Trophoblast cell (in vitro differentiated cells and primary cell): Measurements from ENCODE around the gene MYBPH.

Experiments
- DNase-seq, 2 donors: peaks; one replicate each; pipeline ENCODE4 v3.0.0-alpha.2; 2016
- H2AFZ ChIP-seq: 2 replicates; pipeline ENCODE4 v1.6.1; 2013; ENCODE audit warnings: low read length, moderate library complexity, mild to moderate bottlenecking; ENCODE audit not compliant: insufficient read depth, poor library complexity
- H2AK5ac ChIP-seq: 2 replicates; pipeline ENCODE4 v1.6.1; 2013; ENCODE audit warnings: mild to moderate bottlenecking, low read length
- H2BK120ac ChIP-seq: 2 replicates; pipeline ENCODE4 v1.6.1; 2013; ENCODE audit warnings: low read length, mild to moderate bottlenecking, moderate library complexity; ENCODE audit not compliant: insufficient read depth, poor library complexity
- H2BK12ac ChIP-seq: 2 replicates; pipeline ENCODE4 v1.6.1; 2013; ENCODE audit warnings: mild to moderate bottlenecking, low read length, moderate library complexity
- H2BK5ac ChIP-seq: 2 replicates; pipeline ENCODE4 v1.6.1; 2013; ENCODE audit warnings: low read length, low read depth, moderate library complexity, mild to moderate bottlenecking; ENCODE audit not compliant: poor library complexity
- H3K14ac ChIP-seq: 2 replicates; pipeline ENCODE4 v1.6.1; 2013; ENCODE audit warnings: mild to moderate bottlenecking, low read length
- H3K18ac ChIP-seq: 2 replicates; pipeline ENCODE4 v1.6.1; 2013; ENCODE audit warnings: mild to moderate bottlenecking, low read length
- H3K23ac ChIP-seq: 2 replicates; pipeline ENCODE4 v1.6.1; 2013; ENCODE audit warnings: low read length
- H3K27ac ChIP-seq: 2 replicates; pipeline ENCODE4 v1.5.1; 2013; ENCODE audit warnings: low read depth, mild to moderate bottlenecking, inconsistent platforms, low read length, moderate library complexity
- H3K27me3 ChIP-seq: 2 replicates; pipeline ENCODE4 v1.6.1; 2013; ENCODE audit warnings: inconsistent platforms, mild to moderate bottlenecking, low read length, moderate library complexity; ENCODE audit not compliant: insufficient read depth
- H3K36me3 ChIP-seq, 2 experiments: 1 replicate in 1 of 2; 2 replicates in 1 of 2; pipeline ENCODE4 v1.6.1; 2013; ENCODE audit warnings: low read length in 2 of 2, mild to moderate bottlenecking in 2 of 2, moderate library complexity in 1 of 2; ENCODE audit not compliant: insufficient read depth in 2 of 2, control insufficient read depth in 1 of 2
- H3K4ac ChIP-seq: 2 replicates; pipeline ENCODE4 v1.6.1; 2013; ENCODE audit warnings: low read depth, mild to moderate bottlenecking, low read length, moderate library complexity
- H3K4me1 ChIP-seq, 2 experiments: 1 replicate in 1 of 2; 2 replicates in 1 of 2; pipeline ENCODE4 v1.6.1; 2013; ENCODE audit warnings: low read length in 2 of 2, mild to moderate bottlenecking in 2 of 2, moderate library complexity in 1 of 2; ENCODE audit not compliant: insufficient read depth in 2 of 2, control insufficient read depth in 1 of 2
- H3K4me2 ChIP-seq: 2 replicates; pipeline ENCODE4 v1.6.1; 2013; ENCODE audit warnings: inconsistent platforms, mild to moderate bottlenecking, low read length, moderate library complexity
- H3K4me3 ChIP-seq: 2 replicates; pipeline ENCODE4 v1.5.1; 2013; ENCODE audit warnings: mild to moderate bottlenecking, low read depth, low read length, inconsistent platforms
- H3K79me1 ChIP-seq: one replicate; pipeline ENCODE4 v1.6.1; 2013; ENCODE audit warnings: low read length
- H3K79me2 ChIP-seq: 2 replicates; pipeline ENCODE4 v1.6.1; 2013; ENCODE audit warnings: low read length, mild to moderate bottlenecking; ENCODE audit not compliant: control insufficient read depth, insufficient read depth, poor library complexity
- H3K9ac ChIP-seq: 2 replicates; pipeline ENCODE4 v1.6.1; 2013; ENCODE audit warnings: mild to moderate bottlenecking, low read length
- H3K9me3 ChIP-seq: 2 replicates; pipeline ENCODE4 v1.6.1; 2013; ENCODE audit warnings: low read depth, mild to moderate bottlenecking, control low read depth, inconsistent platforms, low read length; ENCODE audit not compliant: insufficient read depth
- H4K12ac ChIP-seq: 2 replicates; pipeline ENCODE4 v1.6.1; 2013; ENCODE audit warnings: low read depth, mild to moderate bottlenecking, low read length, moderate library complexity
- H4K8ac ChIP-seq: 2 replicates; pipeline ENCODE4 v1.6.1; 2013; ENCODE audit warnings: low read depth, mild to moderate bottlenecking, low read length, moderate library complexity
- H4K91ac ChIP-seq: one replicate; pipeline ENCODE4 v1.6.1; 2013; ENCODE audit warnings: low read depth, mild to moderate bottlenecking, low read length, moderate library complexity
- WGBS: extraction: QIAGEN DNeasy Blood & Tissue Kit; methylation state at CpG from one replicate; pipeline ENCODE4 v1.1.7; 2013; ENCODE audit warnings: missing lambda C conversion rate; ENCODE audit not compliant: insufficient read length, insufficient coverage; ENCODE audit errors: extremely low coverage; 5-methylcytosine and 5-hydroxymethylcytosine counted together

The MYBPH gene

GRCh38 chr1:203159844-203160243 is 15.8 kb downstream of the MYBPH start:
- H2AFZ ChIP-seq: no peak overlapping the region
- no peak overlapping the region for H3K4ac ChIP-seq
- no peaks in the 10 kb centered on the region for H3K79me2 ChIP-seq
- no peak overlapping the region for H2BK120ac ChIP-seq
- WGBS: no CpG with 5 or more reads among the region's 1 CpG
- no peak overlapping the region for H3K27ac ChIP-seq
- no peaks in the 10 kb centered on the region for H3K36me3 ChIP-seq
- no peak for DNase-seq
- no peak overlapping the region for H3K4me3 ChIP-seq
- H3K18ac ChIP-seq: no peak overlapping the region
- no peak overlapping the region for H3K23ac ChIP-seq
- no peaks in the 10 kb centered on the region for H3K79me1 ChIP-seq
- no peak overlapping the region for H2AK5ac ChIP-seq
- H3K27me3 ChIP-seq: no peaks in the 10 kb centered on the region
- no peak overlapping the region for H3K9ac ChIP-seq
- H4K91ac ChIP-seq: no peak overlapping the region
- H3K9me3 ChIP-seq: peaks cover 2% of the 10 kb centered on the region
- no peak overlapping the region for H3K4me2 ChIP-seq
- H2BK12ac ChIP-seq: no peak overlapping the region
- H3K14ac ChIP-seq: no peak overlapping the region
- H3K4me1 ChIP-seq: peaks cover 7 to 8% of the 10 kb centered on the region in 2 experiments
- no peak overlapping the region for H4K8ac ChIP-seq
- H4K12ac ChIP-seq: no peak overlapping the region
- H2BK5ac ChIP-seq: no peak overlapping the region

DNA sequence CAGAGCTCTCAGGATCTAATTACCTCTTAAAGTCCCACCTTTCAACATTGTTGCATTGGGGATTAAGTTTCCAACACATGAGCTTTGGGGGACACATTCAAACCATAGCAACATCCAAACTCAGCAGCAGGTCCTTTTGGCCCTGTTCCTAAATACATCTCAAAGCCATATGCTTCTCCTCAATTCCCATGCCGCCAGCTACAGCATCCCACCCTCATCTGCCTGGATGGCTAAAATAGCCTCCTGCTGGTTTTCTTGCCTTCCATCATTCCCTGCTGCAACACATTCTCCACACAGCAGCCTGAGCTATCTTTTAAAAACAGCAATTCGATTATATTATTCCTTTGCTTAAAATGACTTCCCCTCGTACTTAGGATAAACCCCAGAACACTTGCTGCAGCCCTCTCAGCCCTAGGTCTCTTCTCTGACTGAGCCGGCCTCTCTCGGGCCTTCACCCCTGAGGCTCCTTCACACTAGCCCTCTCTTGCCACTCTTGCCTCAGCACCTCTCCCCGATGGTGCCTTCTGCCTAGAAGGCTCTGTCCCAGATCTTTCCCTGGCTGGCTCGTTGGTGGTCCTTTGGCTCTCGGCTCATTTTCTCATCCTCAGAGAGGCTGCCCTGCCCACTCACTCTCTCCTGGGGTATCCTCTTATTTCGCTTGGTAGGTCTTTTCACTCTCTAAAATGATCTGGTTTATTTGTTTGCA is 16.5 kb downstream of the MYBPH start:
- no peak overlapping the region for H3K4me2 ChIP-seq
- peaks cover 14 to 15% of the 10 kb centered on the region in 2 experiments for H3K4me1 ChIP-seq
- H3K18ac ChIP-seq: no peak overlapping the region
- WGBS: no CpG with 5 or more reads among the region's 9 CpGs
- H2BK12ac ChIP-seq: no peak overlapping the region
- H2AK5ac ChIP-seq: no peak overlapping the region
- no peak overlapping the region for H4K91ac ChIP-seq
- H3K79me1 ChIP-seq: peaks cover 2% of the 10 kb centered on the region
- H2AFZ ChIP-seq: no peak overlapping the region
- H4K8ac ChIP-seq: no peak overlapping the region
- peaks cover 2% of the 10 kb centered on the region for H3K9me3 ChIP-seq
- no peak for DNase-seq
- H2BK5ac ChIP-seq: no peak overlapping the region
- no peaks in the 10 kb centered on the region for H3K79me2 ChIP-seq
- no peaks in the 10 kb centered on the region for H3K27me3 ChIP-seq
- no peak overlapping the region for H4K12ac ChIP-seq
- no peak overlapping the region for H3K14ac ChIP-seq
- H3K27ac ChIP-seq: no peak overlapping the region
- H3K9ac ChIP-seq: no peak overlapping the region
- no peaks in the 10 kb centered on the region for H3K36me3 ChIP-seq
- H2BK120ac ChIP-seq: no peak overlapping the region
- no peak overlapping the region for H3K4ac ChIP-seq
- no peak overlapping the region for H3K23ac ChIP-seq
- H3K4me3 ChIP-seq: no peak overlapping the region

DNA sequence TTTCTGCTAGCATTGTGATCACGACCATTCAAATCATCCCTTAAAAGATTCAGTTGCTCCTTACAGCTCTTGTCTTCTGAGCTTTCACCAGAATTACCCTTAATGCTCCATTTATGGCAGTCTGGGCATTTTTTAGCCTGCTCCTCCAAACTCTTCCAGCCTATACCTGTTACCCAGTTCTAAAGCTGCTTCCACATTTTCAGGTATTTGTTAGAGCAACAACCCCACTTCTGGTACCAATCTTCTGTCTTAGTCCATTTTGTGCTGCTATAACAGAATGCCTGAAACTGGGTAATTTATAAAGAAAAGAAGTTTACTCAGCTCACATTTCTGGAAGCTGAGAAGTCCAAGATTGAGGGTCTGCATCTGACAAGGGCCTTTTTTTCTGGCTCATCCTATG is 17.2 kb downstream of the MYBPH start:
- no peak overlapping the region for H2BK120ac ChIP-seq
- H3K23ac ChIP-seq: no peak overlapping the region
- H3K18ac ChIP-seq: no peak overlapping the region
- H3K4me1 ChIP-seq: peaks cover 20 to 21% of the 10 kb centered on the region in 2 experiments
- H3K79me2 ChIP-seq: no peaks in the 10 kb centered on the region
- H4K12ac ChIP-seq: no peak overlapping the region
- no peak overlapping the region for H3K9ac ChIP-seq
- H2BK12ac ChIP-seq: no peak overlapping the region
- H2BK5ac ChIP-seq: no peak overlapping the region
- H3K9me3 ChIP-seq: peaks cover 2% of the 10 kb centered on the region
- H3K27me3 ChIP-seq: no peaks in the 10 kb centered on the region
- H2AK5ac ChIP-seq: no peak overlapping the region
- no peaks in the 10 kb centered on the region for H3K36me3 ChIP-seq
- H2AFZ ChIP-seq: no peak overlapping the region
- no peak for DNase-seq
- peaks cover 3% of the 10 kb centered on the region for H3K79me1 ChIP-seq
- no peak overlapping the region for H3K4me3 ChIP-seq
- H3K27ac ChIP-seq: no peak overlapping the region
- no peak overlapping the region for H3K14ac ChIP-seq
- no CpG with 5 or more reads among the region's 1 CpG for WGBS
- no peak overlapping the region for H4K8ac ChIP-seq
- no peak overlapping the region for H3K4ac ChIP-seq
- H4K91ac ChIP-seq: no peak overlapping the region
- H3K4me2 ChIP-seq: no peak overlapping the region

DNA sequence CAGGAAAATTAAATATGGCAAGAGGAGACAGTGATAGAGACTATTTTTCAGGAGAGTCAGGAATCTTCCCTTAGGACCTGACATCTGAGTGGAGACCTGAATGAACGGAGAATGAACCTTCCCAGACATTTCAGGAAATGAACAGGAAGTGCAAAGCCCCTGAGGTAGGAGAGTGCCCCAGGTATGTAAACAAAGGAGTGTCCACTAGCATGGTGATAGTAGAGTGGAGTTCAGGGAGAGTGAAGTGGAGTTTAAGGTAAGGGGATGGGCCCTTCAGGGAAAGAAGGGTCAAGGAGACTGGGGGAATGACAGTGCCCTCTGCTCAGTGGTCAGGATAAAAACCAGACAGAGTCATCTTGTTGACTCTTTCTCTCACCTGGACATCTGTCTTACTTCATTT is 19.3 kb downstream of the MYBPH start:
- no CpG with 5 or more reads among the region's 1 CpG for WGBS
- no peak overlapping the region for H2BK5ac ChIP-seq
- H3K79me2 ChIP-seq: no peaks in the 10 kb centered on the region
- no peak overlapping the region for H3K4me2 ChIP-seq
- no peak overlapping the region for H3K4ac ChIP-seq
- H3K79me1 ChIP-seq: peaks cover 10% of the 10 kb centered on the region
- H3K4me3 ChIP-seq: no peak overlapping the region
- H3K36me3 ChIP-seq: no peaks in the 10 kb centered on the region
- H3K27me3 ChIP-seq: no peaks in the 10 kb centered on the region
- H3K4me1 ChIP-seq: peaks cover 38% of the 10 kb centered on the region in 2 experiments
- H4K8ac ChIP-seq: no peak overlapping the region
- H3K18ac ChIP-seq: no peak overlapping the region
- no peak overlapping the region for H3K14ac ChIP-seq
- no peak overlapping the region for H3K23ac ChIP-seq
- H2AFZ ChIP-seq: no peak overlapping the region
- no peak for DNase-seq
- H4K12ac ChIP-seq: no peak overlapping the region
- no peak overlapping the region for H3K9ac ChIP-seq
- H2AK5ac ChIP-seq: no peak overlapping the region
- no peak overlapping the region for H2BK12ac ChIP-seq
- no peak overlapping the region for H3K27ac ChIP-seq
- H2BK120ac ChIP-seq: no peak overlapping the region
- peaks cover 2% of the 10 kb centered on the region for H3K9me3 ChIP-seq
- H4K91ac ChIP-seq: no peak overlapping the region
